Keratinocyte (primary cell): Measurements from ENCODE around the gene NKIRAS1.

Experiments used
- EZH2 ChIP-seq: IDR thresholded peaks from one replicate; pipeline ENCODE4 v1.6.1; 2012; ENCODE audit warnings: inconsistent platforms, mild to moderate bottlenecking, low read length, moderate library complexity
- TF ChIP-seq, protein P1 (sequence below), 3 experiments: IDR thresholded peaks in 1 of 3; conservative IDR thresholded peaks in 1 of 3; optimal IDR thresholded peaks in 1 of 3; 2 replicates in 2 of 3; 3 replicates in 1 of 3; pipeline versions ENCODE3 to v1.5.1; 2011; ENCODE audit warnings: low read length in 3 of 3, mild to moderate bottlenecking in 3 of 3, moderate library complexity in 2 of 3, control low read depth in 1 of 3, inconsistent platforms in 1 of 3; ENCODE audit not compliant: insufficient read depth in 2 of 3; ENCODE audit errors: extremely low read depth in 1 of 3

DNA sequence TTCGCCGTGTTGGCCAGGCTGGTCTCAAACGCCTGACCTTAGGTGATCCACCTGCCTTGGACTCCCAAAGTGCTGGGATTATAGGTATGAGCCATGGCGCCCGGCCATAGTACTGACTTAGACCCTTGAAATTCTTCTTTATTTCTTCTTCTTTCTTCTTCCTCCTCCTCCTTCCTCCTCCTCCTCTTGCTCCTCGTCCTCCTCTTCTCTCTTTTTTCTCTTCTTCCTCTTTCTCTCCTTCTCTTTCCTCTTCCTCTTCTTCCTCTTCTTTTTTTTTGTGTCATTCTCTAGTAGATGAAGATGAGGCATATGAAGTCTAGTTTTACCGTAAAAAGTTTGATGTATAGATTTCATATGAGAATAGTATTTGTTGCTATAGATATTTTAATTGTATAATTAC lies 9.5 kb upstream of the NKIRAS1 start:
- TF ChIP-seq, protein P1, sequence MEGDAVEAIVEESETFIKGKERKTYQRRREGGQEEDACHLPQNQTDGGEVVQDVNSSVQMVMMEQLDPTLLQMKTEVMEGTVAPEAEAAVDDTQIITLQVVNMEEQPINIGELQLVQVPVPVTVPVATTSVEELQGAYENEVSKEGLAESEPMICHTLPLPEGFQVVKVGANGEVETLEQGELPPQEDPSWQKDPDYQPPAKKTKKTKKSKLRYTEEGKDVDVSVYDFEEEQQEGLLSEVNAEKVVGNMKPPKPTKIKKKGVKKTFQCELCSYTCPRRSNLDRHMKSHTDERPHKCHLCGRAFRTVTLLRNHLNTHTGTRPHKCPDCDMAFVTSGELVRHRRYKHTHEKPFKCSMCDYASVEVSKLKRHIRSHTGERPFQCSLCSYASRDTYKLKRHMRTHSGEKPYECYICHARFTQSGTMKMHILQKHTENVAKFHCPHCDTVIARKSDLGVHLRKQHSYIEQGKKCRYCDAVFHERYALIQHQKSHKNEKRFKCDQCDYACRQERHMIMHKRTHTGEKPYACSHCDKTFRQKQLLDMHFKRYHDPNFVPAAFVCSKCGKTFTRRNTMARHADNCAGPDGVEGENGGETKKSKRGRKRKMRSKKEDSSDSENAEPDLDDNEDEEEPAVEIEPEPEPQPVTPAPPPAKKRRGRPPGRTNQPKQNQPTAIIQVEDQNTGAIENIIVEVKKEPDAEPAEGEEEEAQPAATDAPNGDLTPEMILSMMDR (optimal IDR thresholded peaks at IDR 0.05 in 1 of 3, IDR thresholded peaks at IDR 0.05 in 1 of 3, conservative IDR thresholded peaks at IDR 0.05 in 1 of 3; ENCODE audit: extremely low read depth in 1 of 3, insufficient read depth in 2 of 3, low read length in 3 of 3), result no peak
- TF ChIP-seq EZH2, result no peak
